Measurements from ENCODE around the gene DAB1.

Gene DAB1

DNA sequence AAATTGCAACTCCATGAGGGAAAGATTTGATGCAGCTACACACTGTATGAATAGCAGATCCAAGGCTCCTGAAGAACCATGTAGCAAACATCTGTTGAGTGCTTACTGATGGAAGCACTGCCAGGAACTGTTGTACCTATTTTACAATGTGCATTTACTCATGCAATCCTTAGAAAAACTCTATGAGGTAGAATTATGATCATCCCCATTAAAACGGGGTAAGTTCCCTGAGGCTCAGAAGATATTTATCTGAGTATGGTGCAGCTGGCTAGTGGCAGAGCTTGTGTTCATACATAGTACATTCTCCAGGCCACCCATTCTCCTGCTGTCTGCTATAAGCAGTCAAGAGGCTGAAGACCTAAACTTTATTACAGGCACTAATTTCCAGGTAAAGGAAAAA is 403.6 kb downstream of the DAB1 start:
- DNase-seq (ENCODE audit: low spot score) = no peak

DNA sequence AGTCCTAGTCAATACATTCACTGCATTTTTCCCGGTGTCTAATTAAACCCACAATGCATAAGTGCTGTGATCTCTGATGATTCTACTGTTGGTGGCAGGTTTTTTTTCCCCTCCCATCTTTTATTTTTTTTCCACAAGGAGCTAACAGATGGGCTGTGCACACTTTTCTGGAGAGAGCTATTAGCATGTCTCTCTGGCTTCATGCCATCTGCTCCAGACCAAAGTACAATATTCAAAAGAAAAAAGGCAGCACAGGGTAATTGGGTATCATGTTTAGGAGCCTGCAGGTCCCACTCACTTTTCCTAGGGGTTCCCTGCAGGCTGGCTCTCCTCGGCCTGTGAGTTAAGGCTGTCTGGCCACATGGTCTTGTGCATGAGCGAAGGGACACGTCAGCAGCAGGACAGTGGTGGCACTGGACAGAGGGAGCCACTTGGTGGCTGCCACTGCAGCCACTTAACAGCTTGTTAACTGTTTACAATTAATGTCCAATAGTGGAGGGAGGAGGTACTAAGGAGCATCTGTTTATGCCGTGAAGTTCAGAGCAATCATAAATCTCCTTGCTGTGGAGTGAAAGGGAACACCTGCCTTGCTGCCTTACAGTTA is 404.5 kb downstream of the DAB1 start:
- no peak for DNase-seq (ENCODE audit: low spot score)

DNA sequence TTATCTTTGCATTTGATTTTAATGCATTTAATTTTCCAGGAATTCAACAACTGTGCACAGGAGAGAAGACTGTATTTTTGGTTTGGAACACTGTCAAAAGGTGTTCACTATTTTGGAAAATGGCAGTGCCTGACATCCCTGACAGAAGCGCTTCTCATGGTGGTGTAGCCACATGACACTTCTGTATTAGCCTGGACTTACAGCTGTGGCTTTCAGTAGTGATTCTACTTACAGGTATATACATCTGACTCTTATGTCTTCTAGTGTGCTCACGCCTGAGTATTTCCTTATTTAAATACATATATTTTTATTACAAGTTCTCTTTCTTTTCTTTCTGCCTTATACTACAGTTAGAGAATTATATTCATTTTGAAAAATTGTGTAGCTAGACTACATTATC is 405.7 kb downstream of the DAB1 start:
- no peak for DNase-seq (ENCODE audit: low spot score)

DNA sequence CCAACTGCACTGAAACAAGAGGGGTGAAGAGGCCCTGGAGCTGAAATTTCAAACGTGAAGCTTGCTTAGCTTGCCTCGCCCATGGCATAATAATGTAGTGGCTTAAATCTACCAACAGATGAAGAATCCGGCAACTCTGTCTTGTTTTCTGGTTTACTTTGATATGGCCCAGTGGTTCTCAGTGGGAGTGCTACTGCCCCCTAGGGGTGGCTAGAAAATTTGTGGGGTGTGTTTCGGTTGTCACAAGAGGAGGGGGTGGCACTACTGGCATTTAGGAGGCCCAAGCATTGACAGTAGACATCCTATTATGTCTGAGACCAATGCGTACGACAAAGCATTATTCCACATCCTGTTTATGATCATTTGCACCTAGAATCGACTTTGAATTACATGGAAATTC is 406.1 kb downstream of the DAB1 start:
- DNase-seq (ENCODE audit: low spot score) = peak; percentile 11

DNA sequence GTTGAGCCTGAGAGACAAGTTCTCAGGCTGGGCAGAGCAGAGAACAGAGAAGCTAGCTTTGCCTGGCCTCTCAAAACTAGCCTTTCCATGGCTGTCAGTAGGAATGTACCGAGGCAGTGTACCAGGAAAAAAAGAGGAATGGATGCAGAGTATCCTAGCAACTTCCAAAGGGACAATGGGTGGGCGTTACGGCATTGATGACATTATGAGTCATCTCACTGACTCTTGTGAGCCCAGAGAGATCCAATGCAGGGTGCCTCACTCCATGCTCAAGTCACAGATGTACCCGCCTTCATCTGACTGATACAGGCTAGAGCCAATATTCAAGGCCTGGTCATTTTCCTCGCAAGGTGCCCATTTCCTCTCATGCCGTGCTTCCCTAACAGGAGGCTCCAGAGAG is 406.7 kb downstream of the DAB1 start:
- DNase-seq (ENCODE audit: low spot score) = no peak

DNA sequence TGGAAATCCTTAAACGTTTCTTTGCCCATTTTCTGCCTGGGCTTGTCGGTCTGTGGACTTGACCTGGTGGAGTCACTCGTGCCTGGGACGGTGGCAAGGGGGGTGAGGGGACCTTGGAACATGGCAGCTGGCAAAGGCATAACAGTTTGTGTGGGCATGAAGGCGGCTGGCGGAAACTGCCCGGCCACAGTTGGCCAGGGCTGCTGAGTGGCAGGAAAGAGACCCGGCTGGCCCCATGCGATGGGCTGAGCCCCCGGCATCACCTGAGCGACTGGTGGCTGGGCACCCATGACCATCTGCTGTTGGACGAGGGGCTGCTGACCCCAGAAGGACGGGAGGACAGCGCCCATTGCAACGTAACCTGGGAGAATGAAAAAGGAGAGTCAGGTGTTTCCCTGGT is 408.8 kb downstream of the DAB1 start:
- DNase-seq (ENCODE audit: low spot score) = no peak

DNA sequence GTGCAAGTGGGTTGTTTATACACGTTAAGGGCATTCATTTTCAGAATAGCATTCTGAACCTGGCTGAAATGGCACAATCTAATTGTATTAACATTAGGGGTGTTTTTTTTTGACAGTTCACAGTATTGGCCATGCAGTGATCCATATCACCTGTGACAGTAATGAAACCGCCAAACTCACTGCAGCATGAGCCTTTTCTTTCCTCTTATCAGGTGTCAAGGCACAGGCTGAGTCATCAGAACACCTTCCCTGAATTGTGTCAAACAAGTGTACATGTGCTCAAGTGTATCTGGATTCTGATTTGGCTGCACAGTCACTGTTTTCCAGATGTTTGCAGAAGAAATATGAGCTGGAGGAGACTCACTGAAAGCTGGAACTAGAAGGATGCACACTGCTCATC is 410.3 kb downstream of the DAB1 start:
- DNase-seq (ENCODE audit: low spot score) = no peak

DNA sequence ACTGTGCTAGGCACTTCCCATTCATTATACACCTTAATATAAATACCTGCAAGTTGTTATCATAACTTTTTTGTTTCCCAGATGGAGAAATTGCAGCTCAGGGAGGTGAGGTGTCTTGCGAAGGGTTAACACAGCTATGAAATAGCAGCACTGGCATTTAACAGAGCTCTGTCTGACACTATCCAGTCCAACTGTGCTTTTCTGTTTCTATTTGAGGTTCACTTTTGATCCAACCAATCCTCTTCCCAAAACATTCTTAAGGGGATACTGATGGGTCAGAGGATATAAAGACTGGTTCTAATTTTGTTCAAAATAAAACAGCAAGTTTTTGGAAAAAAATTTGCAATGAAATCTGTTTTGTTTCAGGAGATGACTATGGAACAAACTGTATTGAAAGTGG is 411.5 kb downstream of the DAB1 start:
- DNase-seq (ENCODE audit: low spot score) = no peak

DNA sequence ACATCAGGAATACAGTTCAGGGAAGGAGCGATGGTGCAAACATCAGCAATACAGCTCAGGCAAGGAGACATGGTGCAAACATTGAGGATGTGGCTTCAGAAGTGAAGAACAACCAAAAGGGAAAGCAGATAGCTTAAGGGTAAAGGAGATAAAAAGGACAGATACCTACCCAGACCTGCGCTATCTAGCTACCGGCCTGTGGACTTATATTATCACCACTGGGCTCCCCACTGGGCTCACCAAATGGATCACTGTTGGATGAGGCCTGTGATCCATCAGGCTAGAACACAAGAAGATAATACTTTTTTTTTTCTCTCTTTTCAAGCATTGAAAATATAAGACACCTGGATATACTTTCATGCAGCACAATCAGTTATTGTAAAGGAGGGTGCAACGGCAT is 413.3 kb downstream of the DAB1 start:
- DNase-seq (ENCODE audit: low spot score) = no peak

DNA sequence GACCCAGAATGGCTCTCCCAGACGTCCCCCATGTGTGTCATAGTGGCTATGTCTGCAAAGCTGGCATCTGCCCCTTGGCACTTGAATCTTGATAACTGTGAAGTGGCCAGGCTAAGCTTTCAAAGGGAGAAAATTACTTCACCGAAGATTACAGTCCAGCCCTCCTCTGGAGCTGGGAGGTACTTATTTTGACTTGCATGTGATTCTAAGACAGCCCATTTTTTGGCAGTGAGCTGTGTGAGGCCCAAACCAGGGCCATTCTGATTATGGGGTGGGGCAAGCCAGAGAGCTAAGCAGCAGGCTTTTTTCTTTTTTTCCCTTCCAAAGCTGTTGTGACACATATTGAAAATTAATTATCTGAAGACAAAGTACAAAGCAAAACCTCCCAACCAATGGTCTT is 415.9 kb downstream of the DAB1 start:
- DNase-seq (ENCODE audit: low spot score) = no peak

DNA sequence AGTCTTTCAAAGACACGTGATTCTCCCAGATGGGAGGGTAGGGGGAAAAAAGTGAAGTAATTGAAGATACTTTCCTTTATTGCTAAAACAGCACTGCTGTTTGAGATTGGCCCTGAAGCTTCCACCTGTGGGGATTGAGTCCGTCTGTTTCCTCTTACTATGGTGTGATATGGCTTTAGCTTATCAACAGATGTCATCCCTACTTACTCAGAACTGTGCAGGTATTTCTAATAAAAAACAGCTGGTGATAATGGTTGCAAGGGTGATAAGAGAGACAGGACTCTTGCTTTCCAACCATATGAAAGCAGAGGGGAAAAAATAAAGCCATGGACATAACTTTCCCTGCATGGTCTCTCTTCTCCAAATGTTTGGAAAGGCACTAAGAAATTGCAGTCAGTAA is 416.4 kb downstream of the DAB1 start:
- DNase-seq (ENCODE audit: low spot score) = no peak

DNA sequence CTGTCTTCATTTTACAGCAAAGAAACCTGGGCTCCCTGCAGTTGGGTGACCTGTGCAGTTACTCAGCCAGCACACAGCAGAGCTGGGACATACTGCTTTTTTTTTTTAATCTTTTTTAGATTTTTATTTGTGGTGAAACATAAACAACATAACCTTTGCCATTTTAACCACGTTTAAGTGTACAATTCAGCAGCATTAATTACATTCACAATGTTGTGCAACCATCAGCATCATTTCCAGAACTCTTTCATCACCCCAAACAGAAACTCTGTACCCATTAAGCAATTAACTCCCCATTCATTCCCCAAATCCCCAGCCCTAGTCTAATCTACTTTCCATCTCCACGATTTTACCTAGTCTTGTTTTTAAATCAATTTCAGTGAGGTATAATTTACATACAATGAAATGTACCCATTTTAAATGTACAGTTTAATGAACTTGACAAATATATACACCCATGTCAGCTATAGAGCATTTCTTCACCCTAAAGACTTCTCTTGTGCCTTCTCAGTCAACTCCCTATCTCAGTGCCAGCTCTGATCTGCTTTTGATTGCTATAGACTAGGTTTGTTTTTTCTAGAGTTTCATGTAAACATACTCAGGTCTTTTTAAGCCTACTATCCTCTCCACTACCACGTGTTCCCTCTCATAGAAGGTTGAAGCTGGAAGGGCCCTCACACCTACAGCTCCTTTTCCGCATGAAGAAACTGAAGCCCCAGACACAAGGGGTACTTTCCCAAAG is 420.3 kb downstream of the DAB1 start:
- DNase-seq (ENCODE audit: low spot score) = no peak

DNA sequence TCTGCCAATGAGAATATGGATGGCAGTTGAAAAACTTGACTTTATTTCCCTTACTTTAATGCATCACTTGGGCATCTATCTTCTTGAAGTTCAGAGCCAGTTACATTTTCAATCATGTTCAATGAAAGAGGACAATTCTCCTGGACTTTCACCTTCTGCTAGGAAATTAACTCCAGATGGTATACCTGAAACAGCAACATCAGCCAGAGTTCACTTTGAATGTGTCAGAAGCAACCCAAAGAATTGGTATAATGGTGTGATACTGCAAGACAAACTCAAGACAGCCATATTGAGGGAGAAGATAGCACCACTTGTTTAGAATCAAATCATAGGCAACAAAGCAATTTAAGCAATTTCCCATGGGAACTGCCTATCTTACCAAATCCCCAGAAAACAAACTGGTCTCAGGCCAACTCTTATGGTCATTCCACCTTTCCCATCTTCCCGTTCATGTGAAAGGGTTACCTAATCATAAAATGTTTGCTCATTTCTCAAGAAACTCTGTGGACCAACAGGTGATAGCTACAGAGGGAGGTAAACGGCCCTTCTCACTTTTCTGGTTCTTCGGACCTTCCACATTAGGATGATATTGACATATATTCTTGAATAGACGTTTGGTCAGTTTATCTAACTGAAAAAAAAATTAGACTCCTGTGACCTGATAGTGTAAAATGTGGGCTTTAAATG is 428.3 kb downstream of the DAB1 start:
- no peak for DNase-seq (ENCODE audit: low spot score)

DNA sequence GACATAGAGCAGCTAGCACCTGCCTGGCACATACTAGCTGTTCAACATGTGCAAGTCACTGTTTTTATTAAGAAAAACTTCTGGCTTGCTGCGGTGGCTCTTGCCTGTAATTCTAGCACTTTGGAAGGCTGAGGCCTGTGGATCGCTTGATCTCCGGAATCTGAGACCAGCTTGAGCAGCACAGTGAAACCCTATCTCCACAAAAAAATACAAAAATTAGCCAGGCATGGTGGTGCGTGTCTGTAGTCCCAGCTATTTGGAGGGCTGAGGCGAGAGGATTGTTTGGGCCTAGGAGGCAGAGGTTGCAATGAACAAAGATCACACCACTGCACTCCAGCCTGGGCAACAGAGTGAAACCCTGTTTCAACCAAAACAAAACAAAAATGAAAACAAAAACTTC is 430.4 kb downstream of the DAB1 start:
- no peak for DNase-seq (ENCODE audit: low spot score)

DNA sequence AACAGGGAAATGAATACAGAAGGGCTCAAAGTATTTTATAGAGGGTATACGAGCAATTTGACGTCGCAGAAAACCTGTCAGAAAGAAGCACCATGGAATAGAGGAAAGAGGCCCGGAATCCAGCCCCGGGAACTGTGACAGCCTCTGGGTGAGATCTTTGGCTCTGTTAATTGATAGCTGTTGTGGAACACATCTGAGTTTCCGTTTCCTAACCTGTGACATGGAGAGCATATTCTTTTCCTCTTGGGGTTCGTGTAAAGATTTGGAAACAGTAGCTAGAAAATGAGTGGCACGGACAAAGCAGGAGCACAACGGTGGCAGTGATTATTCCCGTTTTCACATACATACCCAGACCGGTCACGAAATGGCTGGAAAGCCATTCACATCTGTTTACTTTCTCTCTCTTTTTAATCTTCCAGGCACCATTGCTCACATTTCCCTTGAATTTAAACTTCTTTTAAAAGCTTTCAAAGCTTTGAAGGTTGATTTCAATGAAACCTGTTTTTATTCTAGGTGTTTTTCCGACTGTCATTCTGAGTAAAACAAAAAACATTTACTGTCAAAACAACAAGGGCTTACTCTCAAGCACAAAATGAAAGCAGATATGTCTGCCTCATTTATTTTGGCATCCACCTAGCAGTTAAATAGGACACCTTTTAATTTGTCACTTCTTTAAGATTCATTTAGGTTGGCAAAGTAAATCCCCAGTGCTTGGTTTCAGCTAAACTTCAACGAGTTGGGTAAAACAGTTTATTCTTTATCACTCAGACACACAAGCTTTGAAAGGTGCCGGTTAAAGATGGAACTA is 431.3 kb downstream of the DAB1 start:
- DNase-seq (ENCODE audit: low spot score) = no peak

DNA sequence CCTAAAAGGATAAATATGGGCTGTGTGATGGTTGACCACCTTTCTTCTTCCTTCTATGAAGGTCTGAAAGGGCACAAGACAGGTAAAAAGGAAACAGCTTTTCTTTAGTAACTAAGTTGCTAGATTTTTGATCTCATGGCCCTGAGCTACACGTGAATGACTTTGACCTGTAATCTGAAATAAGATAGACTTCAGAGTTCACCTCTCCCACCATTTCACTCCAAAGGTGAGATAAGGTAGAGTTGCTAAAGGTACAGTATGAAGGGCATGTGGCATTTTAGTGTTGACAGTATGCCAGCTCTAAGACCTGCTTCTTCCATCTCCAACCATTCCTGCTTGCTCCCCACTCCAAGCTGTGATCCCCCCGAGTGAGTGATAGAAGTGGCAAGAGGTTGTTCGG is 432.3 kb downstream of the DAB1 start:
- DNase-seq (ENCODE audit: low spot score) = no peak

DNA sequence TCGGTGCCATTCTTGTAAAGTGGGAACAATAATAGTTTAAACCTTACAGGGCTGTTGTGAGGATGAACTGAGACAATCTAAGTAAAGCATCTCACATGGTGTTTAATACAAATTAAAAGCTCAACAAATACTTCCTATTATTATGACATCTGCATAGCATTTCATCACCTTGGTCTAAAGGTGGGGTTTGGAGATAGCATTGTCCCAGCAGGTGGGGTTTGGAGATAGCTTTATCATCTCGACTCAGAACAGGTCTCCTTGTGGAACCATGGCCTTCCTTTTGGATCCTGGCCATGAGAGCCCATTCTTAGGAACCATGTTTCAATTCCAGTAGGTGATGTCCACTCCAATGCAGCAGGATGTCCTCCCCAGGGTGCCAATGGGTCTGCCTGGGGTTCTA is 437.5 kb downstream of the DAB1 start:
- DNase-seq (ENCODE audit: low spot score) = no peak

DNA sequence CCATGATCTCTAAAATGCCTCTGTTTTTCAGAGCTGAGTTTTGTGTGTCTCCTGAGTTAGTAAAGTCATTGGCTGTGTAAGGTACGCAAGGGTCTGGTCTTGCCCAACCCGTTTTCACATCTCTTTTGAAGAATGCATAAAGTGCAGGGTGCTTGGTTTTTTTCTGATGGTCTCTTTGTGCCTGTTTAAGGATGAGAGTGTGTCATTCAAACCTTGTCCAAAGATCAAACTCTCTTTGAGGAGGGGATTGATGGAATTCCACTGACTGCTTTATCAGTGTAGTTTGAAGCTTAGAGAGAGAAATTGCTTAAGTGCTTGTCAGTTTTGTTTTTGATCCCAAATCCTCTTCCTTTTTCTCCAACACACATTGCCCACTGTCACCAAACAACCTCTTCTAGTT is 438.0 kb downstream of the DAB1 start:
- DNase-seq (ENCODE audit: low spot score) = no peak

DNA sequence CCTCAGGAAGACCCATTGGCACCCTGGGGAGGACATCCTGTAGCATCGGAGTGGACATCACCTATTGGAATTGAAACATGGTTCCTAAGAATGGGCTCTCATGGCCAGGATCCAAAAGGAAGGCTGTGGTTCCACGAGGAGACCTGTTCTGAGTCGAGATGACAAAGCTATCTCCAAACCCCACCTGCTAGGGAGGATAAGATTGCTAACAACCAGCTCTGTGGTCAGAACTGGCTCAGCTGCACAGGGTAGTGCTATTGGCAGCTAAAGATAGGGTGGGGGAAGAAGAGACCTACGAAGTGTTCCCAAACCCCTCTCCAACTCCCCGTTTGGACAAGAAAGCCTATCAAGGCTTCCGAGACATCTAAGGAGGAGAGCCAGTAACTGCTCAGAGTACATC is 440.4 kb downstream of the DAB1 start:
- DNase-seq (ENCODE audit: low spot score) = no peak

DNA sequence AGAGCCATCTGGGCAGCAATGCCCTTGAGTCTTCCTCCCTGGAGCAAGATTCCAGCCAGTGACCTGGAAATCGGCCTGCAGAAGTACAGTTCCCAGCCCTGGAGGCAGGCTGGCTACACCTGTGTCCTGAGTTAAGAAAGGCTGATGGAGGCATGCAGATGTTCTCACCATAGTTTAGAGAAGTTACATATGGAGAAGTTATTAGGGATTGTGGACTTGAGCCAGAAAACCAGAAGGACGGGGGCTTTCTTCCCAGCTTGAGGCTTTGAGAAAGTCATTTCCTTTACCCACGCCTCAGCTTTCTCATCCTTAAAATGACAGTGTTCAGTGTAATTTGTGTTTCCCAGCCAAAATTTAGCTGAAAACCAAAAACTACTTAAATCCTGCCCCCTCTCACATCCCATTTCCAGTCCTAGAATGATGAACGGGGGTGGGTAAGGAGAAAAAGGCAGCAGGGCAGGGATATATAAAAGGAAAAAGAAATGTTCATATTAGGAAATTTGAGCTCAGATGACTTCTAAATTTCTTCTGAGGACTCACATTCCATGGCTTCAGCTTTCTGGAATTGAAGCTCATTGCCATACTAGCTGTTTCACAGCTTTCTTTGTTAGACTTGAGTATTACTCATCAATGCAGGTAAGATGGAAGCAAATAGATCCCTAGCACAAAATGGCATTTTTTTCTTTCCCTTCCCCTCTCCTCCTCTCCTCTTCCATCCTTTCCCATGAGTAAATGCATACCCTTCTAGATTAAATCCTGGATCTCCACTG is 443.7 kb downstream of the DAB1 start:
- DNase-seq (ENCODE audit: low spot score) = no peak

DNA sequence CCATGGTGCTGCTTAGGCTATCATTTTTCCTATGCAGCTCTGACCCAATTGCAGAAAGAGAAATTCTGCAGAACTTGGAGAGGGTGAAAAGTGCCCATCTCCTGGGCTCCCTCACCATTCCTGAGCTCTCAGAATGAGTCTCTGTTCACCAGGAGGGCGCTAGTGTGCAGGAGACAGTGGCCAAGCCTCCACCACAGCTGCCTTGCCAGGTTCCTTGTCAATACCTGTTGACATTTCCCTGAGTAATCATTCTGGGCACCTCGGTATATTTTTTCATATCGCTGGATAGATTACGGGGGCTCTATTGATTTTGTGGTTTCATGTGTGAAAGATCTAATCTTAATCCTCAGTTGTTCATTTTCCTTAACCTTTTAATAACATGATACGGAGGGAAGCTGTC is 445.0 kb downstream of the DAB1 start:
- no peak for DNase-seq (ENCODE audit: low spot score)

DNA sequence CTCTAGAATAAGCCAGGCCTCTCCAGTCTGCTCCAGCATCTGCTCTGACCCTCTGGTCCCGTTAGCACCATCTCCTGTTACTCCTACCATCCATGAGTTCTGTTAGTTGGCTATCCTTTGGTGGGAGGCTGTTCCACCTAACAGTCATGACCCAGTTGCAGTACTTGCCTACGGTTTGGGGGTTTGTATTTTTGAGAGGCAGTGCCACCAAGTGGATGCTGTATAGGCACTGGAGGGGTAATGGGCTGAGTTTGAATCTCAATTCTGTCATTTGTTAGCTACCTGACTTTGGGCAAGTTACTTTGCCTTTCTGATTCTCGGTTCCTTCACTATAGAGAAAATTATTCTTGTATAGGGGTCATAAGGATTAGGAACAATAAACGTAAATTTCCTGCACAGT is 445.9 kb downstream of the DAB1 start:
- DNase-seq (ENCODE audit: low spot score) = no peak
